DMS79 treated with DMSO at 0.1 percent for 48 hours (cell line): ENCODE measurements around the gene DCC.

Source experiments
- DNase-seq: peaks from one replicate; lab custom pipeline; 2025; lab: John Stamatoyannopoulos, UW

DCC gene

DNA sequence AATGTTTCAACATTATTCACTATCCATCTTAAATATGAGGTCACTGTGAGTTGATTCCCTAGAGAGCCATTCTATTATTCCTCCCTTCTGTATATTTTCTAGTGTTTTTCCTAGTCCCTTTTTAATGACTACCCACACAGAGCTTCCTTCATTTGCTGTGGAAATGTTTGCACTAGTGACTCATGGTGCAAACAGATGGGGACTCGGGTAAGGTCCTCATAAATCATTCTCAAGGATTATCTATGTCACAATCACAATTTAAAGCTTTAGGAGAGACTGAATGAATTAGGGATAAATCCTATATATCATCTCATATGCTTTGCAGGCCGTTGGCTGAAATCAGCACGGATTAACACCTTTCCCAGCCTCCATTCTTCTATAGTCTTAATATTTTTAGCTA, 159.6 kb downstream of the DCC start:
- no peak for DNase-seq

DNA sequence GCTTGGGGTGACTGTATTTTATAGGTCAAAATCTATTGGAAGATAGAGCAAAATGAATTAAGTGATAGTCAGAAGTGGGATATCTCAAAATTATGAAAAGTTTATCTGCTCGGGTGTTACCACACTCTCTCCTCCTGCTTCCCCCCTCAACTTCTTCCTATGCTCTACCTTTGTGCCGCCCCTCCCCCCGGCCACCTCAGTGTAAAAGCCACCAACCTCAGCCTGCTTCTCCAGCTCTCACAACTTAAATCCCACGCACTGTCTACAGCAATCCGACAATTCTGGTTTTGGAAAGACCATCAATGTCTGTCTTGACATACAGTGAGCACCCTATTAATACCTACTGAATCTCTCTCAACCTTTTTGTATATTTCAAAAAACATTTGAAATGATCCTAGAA, 164.6 kb downstream of the DCC start:
- no peak for DNase-seq

GRCh38 chr18:52510139-52510538, 170.1 kb downstream of the DCC start:
- no peak for DNase-seq

GRCh38 chr18:52518086-52518485, 178.1 kb downstream of the DCC start:
- DNase-seq = no peak

- no peak for DNase-seq
Measured at GRCh38 chr18:52519021-52519420, 179.0 kb downstream of the DCC start.

GRCh38 chr18:52523566-52523965, 183.6 kb downstream of the DCC start:
- DNase-seq = no peak

- DNase-seq = no peak
Measured at GRCh38 chr18:52531836-52532235, 191.8 kb downstream of the DCC start.

GRCh38 chr18:52536039-52536438, 196.0 kb downstream of the DCC start:
- no peak for DNase-seq

DNA sequence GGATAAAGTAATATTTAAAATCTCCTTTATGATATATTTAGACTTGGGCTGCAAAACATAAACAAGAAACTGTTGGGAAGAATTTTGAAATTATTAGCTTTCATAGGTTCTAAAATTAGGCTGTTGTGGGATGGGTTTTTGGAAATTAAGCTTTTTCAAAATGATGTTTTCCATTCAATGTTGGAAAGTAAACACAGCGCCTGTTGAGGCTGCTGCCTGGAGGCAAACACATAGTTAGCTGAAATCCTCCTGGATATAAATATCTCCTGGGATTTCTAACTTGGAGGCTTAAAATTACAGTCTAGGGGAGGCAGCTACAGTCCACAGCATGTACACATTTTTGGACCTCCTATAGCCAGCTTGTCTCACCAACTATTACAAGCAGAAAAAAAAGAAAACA, 197.3 kb downstream of the DCC start:
- no peak for DNase-seq

- DNase-seq = no peak
Measured at GRCh38 chr18:52541056-52541455, 201.1 kb downstream of the DCC start.

- no peak for DNase-seq
Measured at GRCh38 chr18:52544086-52544485, 204.1 kb downstream of the DCC start.

DNA sequence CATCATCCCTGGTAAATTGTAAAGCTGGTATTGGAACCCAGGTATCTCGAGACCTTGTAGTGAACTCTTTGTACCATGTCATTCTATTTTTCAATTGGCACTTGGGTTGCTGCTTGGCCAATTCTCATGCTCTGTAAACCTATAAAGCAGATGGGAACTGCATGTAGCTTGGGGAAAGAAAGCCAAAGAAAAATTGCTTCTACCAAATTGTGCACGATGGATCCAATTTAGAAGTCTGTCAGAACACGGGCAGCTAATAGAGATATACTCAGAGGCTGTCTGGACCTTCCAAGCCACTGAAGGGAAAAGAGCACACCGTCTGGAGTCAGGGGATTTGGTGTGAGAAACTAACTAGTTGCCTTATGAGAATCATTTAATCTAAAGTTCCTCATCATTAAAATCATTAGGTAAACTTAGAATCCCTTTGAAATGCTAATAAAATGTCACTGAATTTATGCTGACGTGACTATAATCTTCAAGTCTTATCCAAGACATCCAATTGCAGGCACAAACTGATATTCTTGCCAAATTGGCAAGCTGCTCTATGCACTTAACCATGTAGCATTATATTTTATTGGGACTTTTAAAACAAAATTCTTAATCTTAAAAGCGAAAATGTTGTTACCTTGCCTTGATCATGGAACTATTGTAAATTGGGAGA, 206.8 kb downstream of the DCC start:
- DNase-seq = no peak

- DNase-seq = no peak
Measured at GRCh38 chr18:52553441-52553840, 213.4 kb downstream of the DCC start.

- DNase-seq = no peak
Measured at GRCh38 chr18:52554180-52554579, 214.2 kb downstream of the DCC start.

- DNase-seq = no peak
Measured at GRCh38 chr18:52567360-52567759, 227.4 kb downstream of the DCC start.

DNA sequence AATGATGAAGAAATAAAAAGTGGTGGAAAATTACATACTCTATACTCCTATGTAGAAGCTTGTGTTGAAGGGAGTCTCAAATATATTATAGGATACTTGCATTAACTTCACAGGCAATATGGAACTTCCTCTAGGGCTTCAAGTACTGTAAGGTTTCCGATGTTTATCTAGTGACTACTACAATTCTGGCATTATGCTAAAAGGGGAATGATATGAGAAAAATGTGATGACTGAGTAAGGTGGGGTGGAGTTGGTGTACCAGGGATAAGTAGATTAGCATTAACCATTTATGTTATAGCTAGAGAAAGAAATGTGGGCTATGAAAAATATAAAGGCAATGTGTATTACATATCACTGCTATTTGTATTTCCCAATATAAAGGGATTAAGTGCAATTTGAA, 229.5 kb downstream of the DCC start:
- DNase-seq = no peak

GRCh38 chr18:52570975-52571374, 231.0 kb downstream of the DCC start:
- no peak for DNase-seq

DNA sequence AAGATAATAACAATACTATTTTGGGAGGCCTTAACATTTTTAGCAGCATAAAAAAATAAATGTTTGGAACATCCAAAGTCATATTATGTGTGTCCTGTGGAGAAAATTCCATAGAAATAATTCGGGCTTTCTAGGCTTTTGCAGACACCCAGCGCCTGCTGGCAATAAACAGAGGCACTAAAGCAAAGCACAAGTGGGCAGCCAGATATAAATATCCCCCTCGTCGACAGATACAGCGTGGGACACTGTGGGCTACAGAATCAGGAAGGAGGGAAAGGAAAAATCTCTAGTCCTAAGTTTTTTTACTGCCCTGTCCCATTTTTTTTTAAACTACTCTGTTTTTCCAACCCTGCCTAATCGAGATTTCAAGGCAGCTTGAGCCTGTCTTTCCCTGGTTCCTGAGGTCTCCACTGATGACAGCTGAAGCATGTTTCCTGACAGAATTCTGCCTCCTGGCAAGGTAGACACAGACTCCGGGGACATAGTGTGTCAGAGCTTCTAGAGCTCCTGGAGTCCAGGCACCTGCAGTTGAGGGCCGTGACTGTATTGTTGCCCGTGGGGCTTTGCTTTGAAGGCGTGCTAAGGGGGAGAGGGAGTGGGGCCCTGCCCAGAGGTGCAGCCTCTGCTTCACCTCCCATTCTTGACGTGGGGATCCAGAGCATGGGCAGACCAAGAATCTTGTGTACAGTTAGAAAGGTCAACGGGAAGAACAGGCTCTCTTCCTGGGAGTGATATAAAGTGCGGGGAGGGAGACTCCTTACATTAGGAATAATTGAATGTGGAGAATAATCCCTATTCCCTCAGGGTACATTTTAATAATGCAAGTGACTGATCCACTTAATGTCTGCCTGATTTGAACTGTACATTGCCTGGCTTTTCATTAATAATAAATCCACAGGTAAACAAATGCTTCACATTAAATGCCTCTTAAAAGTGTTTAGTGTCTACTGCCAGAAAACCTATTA, 232.3 kb downstream of the DCC start:
- DNase-seq = peak; percentile 19

DNA sequence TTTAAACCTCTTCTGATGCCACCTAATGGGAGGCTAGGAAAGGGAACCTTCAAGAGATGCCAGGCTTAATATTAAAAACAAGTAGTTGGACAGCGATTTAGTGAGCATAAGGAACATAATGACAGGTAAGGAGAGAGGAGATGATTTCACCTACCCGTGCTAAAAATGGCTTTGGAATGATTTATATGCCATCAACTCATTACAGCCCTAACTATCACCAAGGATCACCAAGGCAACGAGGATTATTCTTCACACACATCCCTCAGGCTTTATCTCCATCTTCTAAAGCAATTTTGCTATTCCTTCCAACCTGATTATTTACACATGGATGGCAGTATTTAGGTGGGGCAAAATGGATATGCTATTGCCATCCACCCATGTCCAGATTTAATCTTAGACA, 237.8 kb downstream of the DCC start:
- DNase-seq = no peak

GRCh38 chr18:52582061-52582460, 242.1 kb downstream of the DCC start:
- no peak for DNase-seq

DNA sequence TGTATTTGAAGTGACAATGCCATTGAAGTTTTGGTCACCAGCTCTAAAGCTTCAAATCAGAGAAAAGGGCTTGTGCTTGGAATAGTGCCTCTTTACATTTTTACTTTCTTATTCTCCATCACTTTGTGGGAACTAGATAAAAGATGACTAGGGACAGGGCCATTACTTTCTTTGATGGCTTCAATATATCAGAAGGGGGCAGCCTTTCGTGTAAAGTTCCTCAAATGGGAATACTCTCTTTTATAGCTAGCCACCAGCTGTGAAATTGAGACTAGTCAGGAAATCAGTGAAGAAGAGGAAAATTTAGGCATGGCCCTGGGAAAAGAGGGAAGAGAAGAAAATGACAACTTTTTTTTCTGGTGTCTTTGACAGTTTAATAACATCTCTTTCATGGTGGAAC, 242.5 kb downstream of the DCC start:
- no peak for DNase-seq

DNA sequence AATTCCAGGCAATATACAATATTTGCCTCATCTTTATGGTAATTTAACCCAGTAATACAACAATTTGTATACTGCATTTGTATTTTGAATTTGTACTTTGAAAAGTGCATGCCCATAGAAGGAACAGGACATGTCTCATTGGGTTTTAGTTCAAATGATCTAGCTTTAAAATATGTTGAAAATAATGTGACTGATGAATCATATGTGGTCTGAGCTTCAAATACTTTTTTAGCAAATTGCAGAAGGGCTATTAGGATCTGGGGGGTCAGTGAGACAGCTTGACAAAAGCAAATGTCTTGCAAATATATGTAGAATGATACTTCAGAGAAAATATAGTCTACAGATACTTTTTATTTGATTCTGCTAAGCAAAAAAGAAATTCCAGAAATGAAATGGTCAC, 248.9 kb downstream of the DCC start:
- no peak for DNase-seq

- peak; percentile 68 for DNase-seq
Measured at GRCh38 chr18:52596748-52597435, 256.9 kb downstream of the DCC start.
